ENCODE data around the gene MAGI2.

DNA sequence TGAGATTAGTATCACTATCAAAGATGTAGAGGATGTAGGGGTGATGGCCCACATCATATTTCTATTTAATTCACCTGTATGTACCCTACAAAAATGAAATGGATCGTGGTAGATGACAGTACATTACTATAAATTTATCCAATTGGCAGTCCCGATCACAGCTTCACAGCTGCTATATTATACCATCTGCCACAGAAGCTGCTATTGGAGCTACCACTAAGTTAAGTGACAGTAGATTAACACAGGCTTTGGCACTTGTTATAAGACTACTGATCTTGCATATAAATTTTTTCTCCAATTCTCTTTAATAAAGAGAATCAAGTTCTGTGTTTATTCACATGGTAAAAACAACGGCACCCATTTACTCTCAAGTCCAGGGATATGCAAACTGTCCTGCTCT is 24.9 kb upstream of the MAGI2 start:
- TF ChIP-seq, protein P1, sequence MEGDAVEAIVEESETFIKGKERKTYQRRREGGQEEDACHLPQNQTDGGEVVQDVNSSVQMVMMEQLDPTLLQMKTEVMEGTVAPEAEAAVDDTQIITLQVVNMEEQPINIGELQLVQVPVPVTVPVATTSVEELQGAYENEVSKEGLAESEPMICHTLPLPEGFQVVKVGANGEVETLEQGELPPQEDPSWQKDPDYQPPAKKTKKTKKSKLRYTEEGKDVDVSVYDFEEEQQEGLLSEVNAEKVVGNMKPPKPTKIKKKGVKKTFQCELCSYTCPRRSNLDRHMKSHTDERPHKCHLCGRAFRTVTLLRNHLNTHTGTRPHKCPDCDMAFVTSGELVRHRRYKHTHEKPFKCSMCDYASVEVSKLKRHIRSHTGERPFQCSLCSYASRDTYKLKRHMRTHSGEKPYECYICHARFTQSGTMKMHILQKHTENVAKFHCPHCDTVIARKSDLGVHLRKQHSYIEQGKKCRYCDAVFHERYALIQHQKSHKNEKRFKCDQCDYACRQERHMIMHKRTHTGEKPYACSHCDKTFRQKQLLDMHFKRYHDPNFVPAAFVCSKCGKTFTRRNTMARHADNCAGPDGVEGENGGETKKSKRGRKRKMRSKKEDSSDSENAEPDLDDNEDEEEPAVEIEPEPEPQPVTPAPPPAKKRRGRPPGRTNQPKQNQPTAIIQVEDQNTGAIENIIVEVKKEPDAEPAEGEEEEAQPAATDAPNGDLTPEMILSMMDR (IDR thresholded peaks at IDR 0.05): no peak
- no peak for TF ChIP-seq POLR2A (IDR thresholded peaks at IDR 0.05)
- TF ChIP-seq EP300 (IDR thresholded peaks at IDR 0.05): no peak

All from ovary (tissue), 3 donors.